Activated T-helper 2 cell treated with anti-CD3 and anti-CD28 coated beads, Interferon-gamma antibody, Interleukin-2, Interleukin-4, amounts not matched to agents 10 μg/mL and 5 μg/mL and 100 μg/mL, durations not matched to agents 14 hours and 24 hours and 36 hours (primary cell): Measurements from ENCODE around the gene GKN2. TPM values are rescaled to one million over a fixed set of nuclear protein-coding genes. Genes with fewer than 3 reads are reported as not detected.
"Not testable (repeated sequence)": the region's sequence is repeated elsewhere in the genome, so short reads cannot be mapped to it uniquely, and the experiment has no call there.

Source experiments
- DNase-seq: peaks from one replicate; pipeline ENCODE4 v3.0.0; 2021; ENCODE audit warnings: low spot score
- H3K27ac Mint-ChIP-seq: one replicate; pipeline ENCODE4 v1.8.0; 2021; ENCODE audit warnings: mixed read lengths
- H3K27me3 Mint-ChIP-seq: one replicate; pipeline ENCODE4 v1.8.0; 2021; ENCODE audit warnings: low read depth, mixed read lengths
- H3K36me3 Mint-ChIP-seq: one replicate; pipeline ENCODE4 v1.8.0; 2021; ENCODE audit warnings: low read depth, mixed read lengths
- H3K4me1 Mint-ChIP-seq: one replicate; pipeline ENCODE4 v1.8.0; 2021; ENCODE audit warnings: low read depth, mixed read lengths
- H3K4me3 Mint-ChIP-seq: one replicate; pipeline ENCODE4 v1.8.0; 2021; ENCODE audit warnings: low read depth, mild to moderate bottlenecking, moderate library complexity, mixed read lengths
- H3K9me3 Mint-ChIP-seq: one replicate; pipeline ENCODE4 v1.8.0; 2021; ENCODE audit warnings: mixed read lengths
- intact Hi-C: fragments of 100-400 bp; cut with micrococcal nuclease; formaldehyde crosslinking; loops from one replicate; pipeline ENCODE4 v1.15.1; 2023
- total RNA-seq: library from RNA; stranded (reverse); gene quantifications from 2 replicates; pipeline ENCODE4 v1.2.3, GENCODE V29; 2022

Gene GKN2
- total RNA-seq, 1 donor from 2014 or later: not detected

DNA sequence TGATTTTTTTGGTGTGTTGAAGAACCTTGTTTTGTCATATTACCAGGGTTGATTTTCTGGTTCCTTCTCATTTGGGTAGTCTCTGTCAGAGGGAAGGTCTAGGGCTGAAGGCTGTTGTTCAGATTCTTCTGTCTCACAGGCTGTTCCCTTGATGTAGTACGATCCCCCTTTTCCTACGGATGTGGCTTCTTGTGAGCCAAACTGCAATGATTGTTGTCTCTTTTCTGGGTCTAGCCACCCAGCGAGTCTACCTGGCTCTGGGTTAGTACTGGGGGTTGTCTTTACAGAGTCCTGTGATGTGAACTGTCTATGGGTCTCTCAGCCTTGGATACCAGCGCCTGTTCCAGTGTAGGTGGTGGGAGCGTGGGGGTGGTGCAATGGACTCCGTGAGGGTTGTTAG, 56.7 kb downstream of the GKN2 start:
- H3K4me3 Mint-ChIP-seq, intact Hi-C loops, H3K4me1 Mint-ChIP-seq, H3K36me3 Mint-ChIP-seq, H3K27ac Mint-ChIP-seq, DNase-seq, H3K9me3 Mint-ChIP-seq: not testable (repeated sequence)
- peaks cover 14% of the 10 kb centered on the region for H3K27me3 Mint-ChIP-seq

Other genes starting within 250 kb of the GKN2 start
- 39.9 and 41.3 TPM in 2 replicates for gene ARHGAP25, start 218.1 kb downstream of the GKN2 start, total RNA-seq
- gene BMP10, start 81.5 kb downstream of the GKN2 start, total RNA-seq: not detected in 2 replicates
- not detected in 2 replicates for gene GKN1, start 21.7 kb upstream of the GKN2 start, total RNA-seq
- 0.05 TPM in 1 of 2 replicates, not detected in the other for gene ANTXR1, start 60.3 kb upstream of the GKN2 start, total RNA-seq